ENCODE data around the gene KCNIP3.

- TF ChIP-seq SP1 (IDR thresholded peaks at IDR 0.05), result no peak
- TF ChIP-seq BHLHE40 (IDR thresholded peaks at IDR 0.05; ENCODE audit: borderline replicate concordance), result no peak
- TF ChIP-seq FOXM1 (IDR thresholded peaks at IDR 0.05; ENCODE audit: borderline replicate concordance), result no peak
- no peak for TF ChIP-seq FOXK2 (IDR thresholded peaks at IDR 0.05)
- no peak for TF ChIP-seq ARNT (IDR thresholded peaks at IDR 0.05)
- no peak for TF ChIP-seq NFRKB (IDR thresholded peaks at IDR 0.05)
- no peak for TF ChIP-seq ELF4 (IDR thresholded peaks at IDR 0.05)
- TF ChIP-seq SUZ12 (IDR thresholded peaks at IDR 0.05), result no peak
- TF ChIP-seq ZNF384 (IDR thresholded peaks at IDR 0.05), result no peak
- no peak for TF ChIP-seq L3MBTL2 (conservative IDR thresholded peaks at IDR 0.05)
- TF ChIP-seq TARDBP (IDR thresholded peaks at IDR 0.05), result no peak
- TF ChIP-seq FOXA1 (IDR thresholded peaks at IDR 0.05), result no peak
- TF ChIP-seq PKNOX1 (IDR thresholded peaks at IDR 0.05), result no peak
- no peak for TF ChIP-seq CTBP1 (IDR thresholded peaks at IDR 0.05; ENCODE audit: borderline replicate concordance)
Measured at GRCh38 chr2:95287336-95287735, 9.8 kb upstream of the KCNIP3 start.
